IMR-90 (cell line): ENCODE data around the gene SEC16A. TPM values are rescaled to one million over a fixed set of nuclear protein-coding genes. Genes with fewer than 3 reads are reported as not detected.

Source experiments
- ATAC-seq: fragments of 200-7000 bp; cut with Tn5 transposase; 2 replicates; pipeline ENCODE4 v1.9.1; 2020; ENCODE audit warnings: low read depth, mild to moderate bottlenecking, moderate library complexity
- BruUV-seq: library from RNA; stranded (reverse); fragments of 400-500 nt; replicated peaks from 2 replicates; lab custom pipeline; 2021; lab: Mats Ljungman, UMichigan
- CTCF ChIA-PET: fragments of 300-600 bp; formaldehyde crosslinking; extraction: SDS; loops from one replicate; lab custom pipeline; 2021; ENCODE audit warnings: antibody characterized with exemption; lab: Yijun Ruan, JAX
- POLR2A ChIA-PET: fragments of 300-600 bp; sonication (Branson Sonifier 250); formaldehyde crosslinking; loops from one replicate; lab custom pipeline; 2022; ENCODE audit warnings: antibody characterized with exemption; ENCODE audit not compliant: unreplicated experiment; lab: Charles Lee
- DNase-seq: peaks from one replicate; pipeline ENCODE4 v3.0.0; 2013
- H2AFZ ChIP-seq: replicated peaks from 2 replicates; pipeline ENCODE3; 2013; ENCODE audit warnings: low read length, mild to moderate bottlenecking; ENCODE audit not compliant: poor library complexity
- H2AK5ac ChIP-seq: 2 replicates; pipeline ENCODE4 v1.6.1; 2013; ENCODE audit warnings: low read depth, low read length, inconsistent platforms
- H2AK9ac ChIP-seq: replicated peaks from 2 replicates; pipeline ENCODE3; 2013; ENCODE audit warnings: mild to moderate bottlenecking, low read depth, low read length, moderate library complexity; ENCODE audit not compliant: poor library complexity
- H2BK120ac ChIP-seq: 2 replicates; pipeline ENCODE4 v1.6.1; 2013; ENCODE audit warnings: low read depth, low read length, inconsistent platforms
- H2BK15ac ChIP-seq: 3 replicates; pipeline ENCODE4 v1.6.1; 2013; ENCODE audit warnings: low read depth, low read length, inconsistent platforms
- H2BK20ac ChIP-seq: 2 replicates; pipeline ENCODE4 v1.6.1; 2013; ENCODE audit warnings: low read depth, mild to moderate bottlenecking, inconsistent platforms, low read length, moderate library complexity
- H2BK5ac ChIP-seq: 2 replicates; pipeline ENCODE4 v1.6.1; 2013; ENCODE audit warnings: mild to moderate bottlenecking, low read depth, low read length, inconsistent platforms; ENCODE audit not compliant: poor library complexity, severe bottlenecking
- H3K14ac ChIP-seq: replicated peaks from 2 replicates; pipeline ENCODE4 v1.6.1; 2013; ENCODE audit warnings: low read depth, low read length, inconsistent platforms
- H3K18ac ChIP-seq: 2 replicates; pipeline ENCODE4 v1.6.1; 2013; ENCODE audit warnings: low read depth, low read length, control low read depth
- H3K23ac ChIP-seq: 2 replicates; pipeline ENCODE4 v1.6.1; 2013; ENCODE audit warnings: low read depth, low read length, inconsistent platforms
- H3K27ac ChIP-seq: 2 replicates; pipeline ENCODE4 v1.5.1; 2013; ENCODE audit warnings: mild to moderate bottlenecking, control low read depth, low read length; ENCODE audit not compliant: insufficient read depth
- H3K27me3 ChIP-seq: 2 replicates; pipeline ENCODE4 v1.6.1; 2013; ENCODE audit warnings: low read length; ENCODE audit not compliant: control insufficient read depth, insufficient read depth
- H3K36me3 ChIP-seq: 2 replicates; pipeline ENCODE4 v1.6.1; 2013; ENCODE audit warnings: low read length, mixed read lengths; ENCODE audit not compliant: control insufficient read depth, insufficient read depth
- H3K4ac ChIP-seq: 2 replicates; pipeline ENCODE4 v1.6.1; 2013; ENCODE audit warnings: low read depth, low read length, inconsistent platforms
- H3K4me1 ChIP-seq: 2 replicates; pipeline ENCODE4 v1.6.1; 2013; ENCODE audit warnings: low read length, mixed read lengths; ENCODE audit not compliant: control insufficient read depth, insufficient read depth
- H3K4me2 ChIP-seq: 2 replicates; pipeline ENCODE4 v1.6.1; 2013; ENCODE audit warnings: low read depth, mild to moderate bottlenecking, control low read depth, low read length, moderate library complexity
- H3K4me3 ChIP-seq: 2 replicates; pipeline ENCODE4 v1.5.1; 2013; ENCODE audit warnings: low read depth, mild to moderate bottlenecking, control low read depth, low read length, moderate library complexity; ENCODE audit not compliant: insufficient read depth
- H3K56ac ChIP-seq: 2 replicates; pipeline ENCODE4 v1.6.1; 2013; ENCODE audit warnings: low read length, inconsistent platforms; ENCODE audit not compliant: insufficient read depth; ENCODE audit errors: extremely low read depth
- H3K79me1 ChIP-seq, 2 experiments: 2 replicates each; pipeline ENCODE4 v1.6.1; 2013; ENCODE audit warnings: low read length in 2 of 2, inconsistent platforms in 1 of 2, low read depth in 1 of 2
- H3K9ac ChIP-seq: 2 replicates; pipeline ENCODE4 v1.6.1; 2013; ENCODE audit warnings: low read depth, low read length, control low read depth
- H3K9me1 ChIP-seq: 2 replicates; pipeline ENCODE4 v1.6.1; 2013; ENCODE audit warnings: low read length, inconsistent platforms; ENCODE audit not compliant: insufficient read depth
- H3K9me3 ChIP-seq: 2 replicates; pipeline ENCODE4 v1.6.1; 2013; ENCODE audit warnings: low read length; ENCODE audit not compliant: control insufficient read depth, insufficient read depth
- H4K20me1 ChIP-seq: 2 replicates; pipeline ENCODE4 v1.6.1; 2013; ENCODE audit warnings: low read length, inconsistent platforms; ENCODE audit not compliant: insufficient read depth
- H4K5ac ChIP-seq: 2 replicates; pipeline ENCODE4 v1.6.1; 2013; ENCODE audit warnings: mild to moderate bottlenecking, low read depth, low read length, control low read depth
- H4K8ac ChIP-seq, 2 experiments: 2 replicates each; pipeline ENCODE4 v1.6.1; 2013; ENCODE audit warnings: low read depth in 2 of 2, low read length in 2 of 2, control low read depth in 1 of 2, inconsistent platforms in 1 of 2
- H4K91ac ChIP-seq: 2 replicates; pipeline ENCODE4 v1.6.1; 2013; ENCODE audit warnings: low read depth, low read length, inconsistent platforms; ENCODE audit not compliant: insufficient read depth
- BHLHE40 ChIP-seq: fragments of 150-350 bp; IDR thresholded peaks from 2 replicates; pipeline ENCODE4 v1.6.1; 2016; ENCODE audit warnings: mild to moderate bottlenecking, low read depth, low read length
- CEBPB ChIP-seq: IDR thresholded peaks from 2 replicates; pipeline ENCODE4 v1.6.1; 2012; ENCODE audit warnings: low read depth, low read length, improper control_type of control experiment
- CHD1 ChIP-seq: IDR thresholded peaks from 2 replicates; pipeline ENCODE4 v1.6.1; 2012; ENCODE audit warnings: low read depth, low read length, improper control_type of control experiment
- FOS ChIP-seq: fragments of 150-350 bp; IDR thresholded peaks from 2 replicates; pipeline ENCODE4 v1.6.1; 2016; ENCODE audit warnings: low read depth, low read length
- MAFK ChIP-seq: IDR thresholded peaks from 2 replicates; pipeline ENCODE4 v1.6.1; 2012; ENCODE audit warnings: low read depth, low read length, improper control_type of control experiment
- MXI1 ChIP-seq: IDR thresholded peaks from 2 replicates; pipeline ENCODE4 v1.6.1; 2012; ENCODE audit warnings: low read depth, mild to moderate bottlenecking, low read length, moderate library complexity, borderline replicate concordance
- NFE2L2 ChIP-seq: fragments of 150-350 bp; IDR thresholded peaks from 2 replicates; pipeline ENCODE4 v1.6.1; 2016; ENCODE audit warnings: low read depth, mild to moderate bottlenecking, low read length
- POLR2A ChIP-seq: IDR thresholded peaks from 2 replicates; pipeline ENCODE4 v1.6.1; 2012; ENCODE audit warnings: mild to moderate bottlenecking, low read depth, low read length
- RAD21 ChIP-seq: IDR thresholded peaks from 2 replicates; pipeline ENCODE4 v1.6.1; 2012; ENCODE audit warnings: low read length, improper control_type of control experiment
- RCOR1 ChIP-seq: IDR thresholded peaks from 2 replicates; pipeline ENCODE4 v1.6.1; 2012; ENCODE audit warnings: mild to moderate bottlenecking, low read length, improper control_type of control experiment; ENCODE audit not compliant: insufficient replicate concordance
- RFX5 ChIP-seq: IDR thresholded peaks from 2 replicates; pipeline ENCODE4 v1.8.0; 2012; ENCODE audit warnings: low read depth, mild to moderate bottlenecking, low read length, moderate library complexity
- SMC3 ChIP-seq: fragments of 150-350 bp; IDR thresholded peaks from 2 replicates; pipeline ENCODE4 v1.6.1; 2016; ENCODE audit warnings: low read depth, mild to moderate bottlenecking, antibody characterized with exemption, low read length, moderate library complexity
- WGBS, 2 experiments: methylation state at CpG; one replicate each; pipeline versions ENCODE4 v1.1.5 to v1.1.7; 2013; ENCODE audit warnings: missing lambda C conversion rate in 2 of 2; ENCODE audit not compliant: insufficient read length in 1 of 2; ENCODE audit errors: extremely low coverage in 2 of 2; 5-methylcytosine and 5-hydroxymethylcytosine counted together
- dilution Hi-C: fragments of 300-500 bp; cut with HindIII; formaldehyde crosslinking; loops from one replicate; pipeline ENCODE4 v1.14.3; 2018; ENCODE audit warnings: low sequenced_read_pairs; ENCODE audit not compliant: unreplicated experiment
- in situ Hi-C: fragments of 300-500 bp; cut with MboI; formaldehyde crosslinking; loops from 3 replicates; pipeline ENCODE4 v1.14.3; 2019; ENCODE audit warnings: low sequenced_read_pairs, inconsistent platforms, mixed read lengths
- intact Hi-C: fragments of 100-400 bp; cut with micrococcal nuclease; formaldehyde crosslinking; loops from 2 replicates; pipeline ENCODE4 v1.10.0; 2022
- polyA plus RNA-seq, 3 experiments: library from polyadenylated mRNA; depleted of rRNA; stranded (reverse); fragments of >200 nt; gene quantifications; 2 replicates each; pipeline ENCODE4 v1.2.3, GENCODE V29; 2012; ENCODE audit warnings: low replicate concordance in 1 of 3
- total RNA-seq: library from RNA; depleted of rRNA; stranded (reverse); fragments of >200 nt; gene quantifications from 2 replicates; pipeline ENCODE4 v1.2.3, GENCODE V29; 2012
- TF ChIP-seq, protein P1 (sequence below): fragments of 150-350 bp; IDR thresholded peaks from 2 replicates; pipeline ENCODE4 v1.6.1; 2016; ENCODE audit warnings: low read depth, mild to moderate bottlenecking, low read length, moderate library complexity, borderline replicate concordance
- TF ChIP-seq, protein P2 (sequence below): conservative IDR thresholded peaks from 2 replicates; pipeline ENCODE4 v1.5.1; 2012; ENCODE audit warnings: mild to moderate bottlenecking, low read depth, low read length, improper control_type of control experiment
- TF ChIP-seq, protein P3 (sequence below): fragments of 150-350 bp; IDR thresholded peaks from 2 replicates; pipeline ENCODE4 v1.6.1; 2017; ENCODE audit warnings: mild to moderate bottlenecking, antibody characterized with exemption, low read length, low read depth

SEC16A gene
- total and polyA plus RNA-seq, 2 of the 4 experiments (the other 2 are of a cell fraction), result 12.2 to 48.1 TPM

DNA sequence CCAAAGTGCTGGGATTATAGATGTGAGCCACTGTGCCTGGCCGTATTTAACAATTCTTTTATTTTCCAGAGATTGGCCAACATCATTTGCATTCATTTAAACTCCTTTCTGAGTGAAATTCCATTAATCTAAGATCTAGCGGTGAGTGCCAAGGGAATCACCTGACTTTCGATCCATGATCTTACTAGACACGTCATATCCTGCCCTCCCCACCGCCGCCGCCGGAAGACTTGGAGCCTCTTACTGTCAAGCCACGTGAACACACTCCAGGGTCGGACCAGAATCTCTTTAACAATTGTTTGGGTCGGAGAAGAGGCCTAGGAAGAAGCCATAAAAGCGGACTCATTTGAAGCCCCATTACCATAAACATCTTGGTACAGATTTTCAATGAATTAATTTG lies 56.1 kb downstream of the SEC16A start:
- intact Hi-C loops (no loop called here), in situ Hi-C loops (no loop called here), dilution Hi-C loops (no loop called here)
- Histone ChIP-seq H4K8ac (no peak overlapping the region), H3K9ac (no peak overlapping the region), H2BK5ac (no peak overlapping the region), H2AFZ (no peak overlapping the region), H3K23ac (no peak overlapping the region), H3K4me1 (no peaks in the 10 kb centered on the region), H4K20me1 (peaks cover 6% of the 10 kb centered on the region; the same call in 1 of the 2 replicates), H4K91ac (no peak overlapping the region), H3K4me3 (no peak overlapping the region), H3K27me3 (no peaks in the 10 kb centered on the region), H3K18ac (no peak overlapping the region), H2BK20ac (no peak overlapping the region), H3K56ac (no peak overlapping the region), H3K14ac (no peak overlapping the region), H3K4ac (no peak overlapping the region), H3K9me3 (no peaks in the 10 kb centered on the region), H3K79me1 (peaks cover 0 to 3% of the 10 kb centered on the region in 2 experiments; a peak in 1 of 4 replicates), H4K5ac (no peak overlapping the region), H3K27ac (no peak overlapping the region), H3K36me3 (peaks cover 59% of the 10 kb centered on the region), H2BK120ac (no peak overlapping the region), H2AK9ac (no peak overlapping the region), H3K4me2 (no peak overlapping the region), H2BK15ac (no peak overlapping the region), H3K9me1 (no peaks in the 10 kb centered on the region), H2AK5ac (no peak overlapping the region)
- TF ChIP-seq POLR2A, result no peak
- TF ChIP-seq CHD1, result no peak
- TF ChIP-seq SMC3, result no peak
- TF ChIP-seq BHLHE40, result no peak
- TF ChIP-seq RFX5, result no peak
- TF ChIP-seq, protein P1, sequence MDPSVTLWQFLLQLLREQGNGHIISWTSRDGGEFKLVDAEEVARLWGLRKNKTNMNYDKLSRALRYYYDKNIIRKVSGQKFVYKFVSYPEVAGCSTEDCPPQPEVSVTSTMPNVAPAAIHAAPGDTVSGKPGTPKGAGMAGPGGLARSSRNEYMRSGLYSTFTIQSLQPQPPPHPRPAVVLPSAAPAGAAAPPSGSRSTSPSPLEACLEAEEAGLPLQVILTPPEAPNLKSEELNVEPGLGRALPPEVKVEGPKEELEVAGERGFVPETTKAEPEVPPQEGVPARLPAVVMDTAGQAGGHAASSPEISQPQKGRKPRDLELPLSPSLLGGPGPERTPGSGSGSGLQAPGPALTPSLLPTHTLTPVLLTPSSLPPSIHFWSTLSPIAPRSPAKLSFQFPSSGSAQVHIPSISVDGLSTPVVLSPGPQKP, result no peak
- TF ChIP-seq FOS, result no peak
- no peak for TF ChIP-seq CEBPB
- TF ChIP-seq RAD21, result no peak
- no peak for TF ChIP-seq RCOR1
- TF ChIP-seq, protein P2, sequence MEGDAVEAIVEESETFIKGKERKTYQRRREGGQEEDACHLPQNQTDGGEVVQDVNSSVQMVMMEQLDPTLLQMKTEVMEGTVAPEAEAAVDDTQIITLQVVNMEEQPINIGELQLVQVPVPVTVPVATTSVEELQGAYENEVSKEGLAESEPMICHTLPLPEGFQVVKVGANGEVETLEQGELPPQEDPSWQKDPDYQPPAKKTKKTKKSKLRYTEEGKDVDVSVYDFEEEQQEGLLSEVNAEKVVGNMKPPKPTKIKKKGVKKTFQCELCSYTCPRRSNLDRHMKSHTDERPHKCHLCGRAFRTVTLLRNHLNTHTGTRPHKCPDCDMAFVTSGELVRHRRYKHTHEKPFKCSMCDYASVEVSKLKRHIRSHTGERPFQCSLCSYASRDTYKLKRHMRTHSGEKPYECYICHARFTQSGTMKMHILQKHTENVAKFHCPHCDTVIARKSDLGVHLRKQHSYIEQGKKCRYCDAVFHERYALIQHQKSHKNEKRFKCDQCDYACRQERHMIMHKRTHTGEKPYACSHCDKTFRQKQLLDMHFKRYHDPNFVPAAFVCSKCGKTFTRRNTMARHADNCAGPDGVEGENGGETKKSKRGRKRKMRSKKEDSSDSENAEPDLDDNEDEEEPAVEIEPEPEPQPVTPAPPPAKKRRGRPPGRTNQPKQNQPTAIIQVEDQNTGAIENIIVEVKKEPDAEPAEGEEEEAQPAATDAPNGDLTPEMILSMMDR, result no peak
- TF ChIP-seq, protein P3, sequence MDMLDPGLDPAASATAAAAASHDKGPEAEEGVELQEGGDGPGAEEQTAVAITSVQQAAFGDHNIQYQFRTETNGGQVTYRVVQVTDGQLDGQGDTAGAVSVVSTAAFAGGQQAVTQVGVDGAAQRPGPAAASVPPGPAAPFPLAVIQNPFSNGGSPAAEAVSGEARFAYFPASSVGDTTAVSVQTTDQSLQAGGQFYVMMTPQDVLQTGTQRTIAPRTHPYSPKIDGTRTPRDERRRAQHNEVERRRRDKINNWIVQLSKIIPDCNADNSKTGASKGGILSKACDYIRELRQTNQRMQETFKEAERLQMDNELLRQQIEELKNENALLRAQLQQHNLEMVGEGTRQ, result no peak
- TF ChIP-seq MAFK, result no peak
- no peak for TF ChIP-seq MXI1
- TF ChIP-seq NFE2L2, result no peak
- 100% methylated on average over 1 of the region's 12 CpGs; no CpG with 5 or more reads in 1 of the 2 experiments for WGBS, 2 experiments
- no TSS peak for BruUV-seq
- CTCF ChIA-PET, result no interaction called here
- POLR2A ChIA-PET, result interaction anchor here (0.7 kb wide), 1 partner anchor 8 kb away, joined by 9 read pairs; no protein-coding TSS in a partner anchor
- ATAC-seq (no peak), DNase-seq (no peak)
